HepG2 (cell line): ENCODE data around the gene NUDT22. TPM values are rescaled to one million over a fixed set of nuclear protein-coding genes. Genes with fewer than 3 reads are reported as not detected.

Source experiments
- ATAC-seq: fragments of 200-7000 bp; cut with Tn5 transposase; 3 replicates; pipeline ENCODE4 v1.9.1; 2020; ENCODE audit warnings: mild to moderate bottlenecking, moderate library complexity
- BruUV-seq: library from RNA; stranded (reverse); fragments of 400-500 nt; replicated peaks from 2 replicates; lab custom pipeline; 2021; lab: Mats Ljungman, UMichigan
- CTCF ChIA-PET: fragments of 300-600 bp; formaldehyde crosslinking; extraction: SDS; loops from one replicate; lab custom pipeline; 2021; ENCODE audit warnings: low total read pairs, inconsistent platforms, low intra/inter-chr PET ratio; lab: Yijun Ruan, JAX
- POLR2A ChIA-PET: fragments of 350-600 bp; sonication (Branson Sonifier 250); formaldehyde crosslinking; loops from one replicate; lab custom pipeline; 2020; ENCODE audit warnings: antibody characterized with exemption, inconsistent platforms; lab: Yijun Ruan, JAX
- DNase-seq: peaks from one replicate; pipeline ENCODE4 v3.0.0-alpha.2; 2015; ENCODE audit warnings: low spot score
- FAIRE-seq: peaks from 3 replicates; lab custom pipeline; 2011; peaks lifted over from hg19 to GRCh38; lab: Jason Lieb, UNC
- H2AFZ ChIP-seq: one replicate; pipeline ENCODE4 v1.6.1; 2011; ENCODE audit warnings: low read length, inconsistent platforms
- H3K27ac ChIP-seq: fragments of 300-600 bp; 3 replicates; pipeline ENCODE4 v1.8.0; 2011; ENCODE audit warnings: mixed run types, mild to moderate bottlenecking, mixed read lengths, low read length, inconsistent platforms; ENCODE audit not compliant: insufficient read depth; ENCODE audit errors: extremely low read length
- H3K27me3 ChIP-seq, 2 experiments: fragments of 200-600 bp in 1 of 2; 2 replicates in 1 of 2; 3 replicates in 1 of 2; pipeline versions ENCODE4 v1.6.0 to v1.8.0; 2011; ENCODE audit warnings: low read length in 2 of 2, mild to moderate bottlenecking in 2 of 2, moderate library complexity in 2 of 2, inconsistent platforms in 1 of 2; ENCODE audit not compliant: insufficient read depth in 2 of 2, control insufficient read depth in 1 of 2
- H3K36me3 ChIP-seq, 2 experiments: fragments of 200-600 bp in 1 of 2; replicated peaks in 1 of 2; 2 replicates in 1 of 2; 3 replicates in 1 of 2; pipeline versions ENCODE4 v1.5.1 to v1.8.0; 2011; ENCODE audit warnings: low read length in 2 of 2, inconsistent platforms in 1 of 2; ENCODE audit not compliant: insufficient read depth in 2 of 2, control insufficient read depth in 1 of 2
- H3K4me1 ChIP-seq: 2 replicates; pipeline ENCODE4 v1.5.1; 2012; ENCODE audit warnings: low read length, inconsistent platforms; ENCODE audit not compliant: insufficient read depth
- H3K4me2 ChIP-seq: 2 replicates; pipeline ENCODE4 v1.6.0; 2011; ENCODE audit warnings: low read depth, low read length, inconsistent platforms
- H3K4me3 ChIP-seq, 3 experiments: fragments of 200-600 bp in 1 of 3; sonication (generic), shearing (Covaris generic) in 1 of 3; replicated peaks in 1 of 3; 2 replicates each; pipeline ENCODE4 v1.5.1; 2011 to 2016; ENCODE audit warnings: low read length in 3 of 3, inconsistent platforms in 2 of 3, low read depth in 2 of 3, mild to moderate bottlenecking in 2 of 3, control low read depth in 1 of 3, mixed read lengths in 1 of 3; ENCODE audit not compliant: insufficient read depth in 1 of 3
- H3K79me2 ChIP-seq: one replicate; pipeline ENCODE4 v1.6.1; 2011; ENCODE audit warnings: low read length, inconsistent platforms; ENCODE audit not compliant: insufficient read depth
- H3K9ac ChIP-seq: 2 replicates; pipeline ENCODE4 v1.6.0; 2011; ENCODE audit warnings: mild to moderate bottlenecking, low read depth, low read length, inconsistent platforms; ENCODE audit not compliant: insufficient read depth
- H3K9me3 ChIP-seq: 2 replicates; pipeline ENCODE4 v1.5.1; 2012; ENCODE audit warnings: mild to moderate bottlenecking, low read length
- H4K20me1 ChIP-seq: 2 replicates; pipeline ENCODE4 v1.6.0; 2011; ENCODE audit warnings: inconsistent platforms, mild to moderate bottlenecking, low read length, moderate library complexity; ENCODE audit not compliant: insufficient read depth
- ETV5 ChIP-seq: IDR thresholded peaks from 2 replicates; pipeline ENCODE4 v1.6.1; 2018; ENCODE audit warnings: missing biosample characterization, missing genetic modification reagents, inconsistent platforms, borderline replicate concordance
- IRF9 ChIP-seq: sonication (generic); formaldehyde crosslinking; IDR thresholded peaks from 2 replicates; pipeline ENCODE4 v1.8.0; 2022; ENCODE audit warnings: missing genetic modification reagents, mild to moderate bottlenecking, borderline replicate concordance
- KLF16 ChIP-seq, 2 experiments: sonication (generic) in 1 of 2; formaldehyde crosslinking in 1 of 2; IDR thresholded peaks; 2 replicates each; pipeline versions ENCODE4 v1.6.1 to v1.8.0; 2016 to 2023; ENCODE audit warnings: missing genetic modification reagents in 2 of 2, missing compliant biosample characterization in 1 of 2
- MTA1 ChIP-seq: sonication (generic); formaldehyde crosslinking; IDR thresholded peaks from 2 replicates; pipeline ENCODE4 v1.4.0; 2020; ENCODE audit warnings: missing genetic modification reagents, mild to moderate bottlenecking, borderline replicate concordance
- ZNF329 ChIP-seq: sonication (generic); formaldehyde crosslinking; IDR thresholded peaks from 2 replicates; pipeline ENCODE4 v1.9.0; 2021; ENCODE audit warnings: low read depth, mild to moderate bottlenecking, missing genetic modification reagents
- ZNF343 ChIP-seq: sonication (generic); formaldehyde crosslinking; IDR thresholded peaks from 2 replicates; pipeline ENCODE4 v1.4.0; 2020; ENCODE audit warnings: mild to moderate bottlenecking, missing genetic modification reagents
- WGBS: methylation state at CpG from one replicate; pipeline ENCODE4 v1.1.6; 2017; ENCODE audit warnings: low lambda C conversion rate; 5-methylcytosine and 5-hydroxymethylcytosine counted together
- in situ Hi-C: cut with HindIII; loops from 2 replicates; pipeline ENCODE4 v1.10.0; 2017; ENCODE audit warnings: low pct_unique_long_range_greater_than_20kb; ENCODE audit not compliant: extremely low pct_ligation_motif_present
- intact Hi-C: fragments of 100-400 bp; cut with micrococcal nuclease; formaldehyde crosslinking; loops from one replicate; pipeline ENCODE4 v1.10.0; 2022; ENCODE audit not compliant: unreplicated experiment
- polyA plus RNA-seq, 8 experiments: library from polyadenylated mRNA; depleted of rRNA in 3 of 8; stranded (reverse) in 7 of 8; unstranded in 1 of 8; fragments of >200 nt; fragmentation: Illumina TruSeq in 4 of 8; extraction: Trizol in 4 of 8; gene quantifications; 2 replicates each; pipeline versions ENCODE4 v1.2.1 to v1.2.3, GENCODE V29; 2011 to 2016; ENCODE audit warnings: low read depth in 4 of 8, missing spikeins in 1 of 8, mixed read lengths in 1 of 8; ENCODE audit not compliant: insufficient read depth in 1 of 8
- total RNA-seq, 5 experiments: library from RNA; depleted of rRNA; stranded (reverse); fragments of >200 nt; fragmentation: Illumina TruSeq; extraction: Trizol; gene quantifications; 2 replicates each; pipeline ENCODE4 v1.2.3, GENCODE V29; 2016; ENCODE audit warnings: low read depth in 1 of 5

The NUDT22 gene
- total and polyA plus RNA-seq, 2 of the 13 experiments (the other 11 are each of a cell fraction or from before 2014, with no cell fraction given) = 33.5 to 39.8 TPM

- H3K79me2 ChIP-seq = peaks cover 7% of the 10 kb centered on the region
- no peaks in the 10 kb centered on the region; a peak in 1 of 5 replicates for H3K27me3 ChIP-seq
- no peak overlapping the region for H3K4me2 ChIP-seq
- peaks cover 15% of the 10 kb centered on the region for H3K4me1 ChIP-seq
- in situ Hi-C loops = no loop called here
- peaks cover 13 to 30% of the 10 kb centered on the region in 2 experiments; a peak in 4 of 5 replicates for H3K36me3 ChIP-seq
- POLR2A ChIA-PET = no interaction called here
- intact Hi-C loops = no loop called here
- TF ChIP-seq KLF16 (CRISPR knock-in tag; IDR thresholded peaks at IDR 0.05) (no peak), ZNF329 (CRISPR knock-in tag) (peak; percentile 50; the same call in 1 of the 2 replicates)
- FAIRE-seq (no peak), DNase-seq (no peak), ATAC-seq (no peak)
- H3K9ac ChIP-seq = no peak overlapping the region
- 100% methylated on average over 10 of the region's 15 CpGs for WGBS
- H4K20me1 ChIP-seq = no peaks in the 10 kb centered on the region
- H3K9me3 ChIP-seq = no peaks in the 10 kb centered on the region
- H3K4me3 ChIP-seq = no peak overlapping the region
- H2AFZ ChIP-seq = no peak overlapping the region
- H3K27ac ChIP-seq = no peak overlapping the region
- CTCF ChIA-PET = no interaction called here
- BruUV-seq = no TSS peak
Observed at GRCh38 chr11:64256300-64256699, 30.2 kb downstream of the NUDT22 start.

- H3K27me3 ChIP-seq = no peaks in the 10 kb centered on the region
- CTCF ChIA-PET = no interaction called here
- in situ Hi-C loops = no loop called here
- no peak overlapping the region for H2AFZ ChIP-seq
- H3K4me2 ChIP-seq = no peak overlapping the region
- FAIRE-seq (no peak), ATAC-seq (no peak)
- H3K9ac ChIP-seq = no peak overlapping the region
- no peaks in the 10 kb centered on the region for H3K79me2 ChIP-seq
- TF ChIP-seq IRF9 = no peak
- TF ChIP-seq ZNF343 = no peak
- no peak for TF ChIP-seq ETV5 (CRISPR knock-in tag)
- no peak for TF ChIP-seq MTA1
- TF ChIP-seq, all 625 proteins: peak for 0
- Histone ChIP-seq H3K27ac (no peak overlapping the region), H4K20me1 (no peaks in the 10 kb centered on the region), H3K4me1 (no peaks in the 10 kb centered on the region), H3K36me3 (peaks cover 14 to 42% of the 10 kb centered on the region in 2 experiments; a peak in 4 of 5 replicates), H3K9me3 (no peaks in the 10 kb centered on the region), H3K4me3 (no peak overlapping the region)
- intact Hi-C loops = no loop called here
- POLR2A ChIA-PET = interaction anchor here (2.6 kb wide), 1 partner anchor 11 kb away, joined by 10 read pairs; no protein-coding TSS in a partner anchor
- no peak for DNase-seq
- no TSS peak for BruUV-seq
- 57% methylated on average over 1 of the region's 24 CpGs for WGBS
Observed at GRCh38 chr11:64258356-64258755, 32.3 kb downstream of the NUDT22 start.
